HCT116 (cell line): ENCODE results near the gene PNMA6E. TPM values are rescaled to one million over a fixed set of nuclear protein-coding genes. Genes with fewer than 3 reads are reported as not detected.

Experiments
- ATAC-seq: fragments of 200-7000 bp; cut with Tn5 transposase; 2 replicates; pipeline ENCODE4 v1.9.1; 2020; ENCODE audit warnings: mild to moderate bottlenecking, moderate library complexity
- BruUV-seq: library from RNA; stranded (reverse); fragments of 400-500 nt; replicated peaks from 2 replicates; lab custom pipeline; 2021; lab: Mats Ljungman, UMichigan
- CTCF ChIA-PET: fragments of 300-600 bp; sonication (Branson Sonifier 250); formaldehyde crosslinking; loops from one replicate; lab custom pipeline; 2021; ENCODE audit warnings: antibody characterized with exemption; lab: Charles Lee
- POLR2A ChIA-PET: fragments of 300-600, 350-600 bp; sonication (Branson Sonifier 250); formaldehyde crosslinking; loops from one replicate; lab custom pipeline; 2021; ENCODE audit warnings: antibody characterized with exemption; lab: Charles Lee
- RAD21 ChIA-PET, 2 experiments: fragments of 300-600 bp; sonication (Branson Sonifier 250); formaldehyde crosslinking; loops; one replicate each; lab custom pipeline; 2023; ENCODE audit warnings: low total read pairs in 2 of 2; ENCODE audit not compliant: uncharacterized antibody in 2 of 2, unreplicated experiment in 2 of 2, low non-redundant PET in 1 of 2; lab: Charles Lee
- DNase-seq: peaks from one replicate; pipeline ENCODE4 v3.0.0-alpha.2; 2010; ENCODE audit warnings: low read depth, low spot score
- H2AFZ ChIP-seq: fragments of 200-600 bp; shearing (Covaris generic), sonication (generic); 2 replicates; pipeline ENCODE4 v1.6.1; 2017; ENCODE audit warnings: low read depth, mixed run types, mixed read lengths, antibody characterized with exemption, low read length; ENCODE audit not compliant: poor library complexity, severe bottlenecking
- H3K27ac ChIP-seq: 2 replicates; pipeline ENCODE4 v1.5.1; 2012; ENCODE audit warnings: low read depth, low read length
- H3K27me3 ChIP-seq: fragments of 200-600 bp; sonication (generic); 2 replicates; pipeline ENCODE4 v1.6.1; 2016; ENCODE audit warnings: mixed run types, low read length, mixed read lengths; ENCODE audit not compliant: insufficient read depth
- H3K36me3 ChIP-seq, 2 experiments: fragments of 200-500 bp in 1 of 2; fragments of 200-600 bp in 1 of 2; sonication (Bioruptor generic) in 1 of 2; sonication (generic) in 1 of 2; 2 replicates each; pipeline versions ENCODE4 v1.5.1 to v1.6.1; 2014 to 2016; ENCODE audit warnings: low read length in 2 of 2, inconsistent platforms in 1 of 2, mixed read lengths in 1 of 2, mixed run types in 1 of 2; ENCODE audit not compliant: insufficient read depth in 2 of 2, control insufficient read depth in 1 of 2
- H3K4me1 ChIP-seq, 2 experiments: fragments of 200-600 bp in 1 of 2; sonication (generic) in 1 of 2; 2 replicates each; pipeline versions ENCODE4 v1.5.1 to v1.6.1; 2012 to 2017; ENCODE audit warnings: low read length in 2 of 2, inconsistent platforms in 1 of 2, mild to moderate bottlenecking in 1 of 2, mixed read lengths in 1 of 2, mixed run types in 1 of 2, moderate library complexity in 1 of 2; ENCODE audit not compliant: insufficient read depth in 2 of 2, control insufficient read depth in 1 of 2
- H3K4me2 ChIP-seq: fragments of 200-600 bp; sonication (generic); 2 replicates; pipeline ENCODE4 v1.6.1; 2017; ENCODE audit warnings: mixed run types, low read length, mixed read lengths
- H3K4me3 ChIP-seq, 2 experiments: fragments of 200-600 bp in 1 of 2; sonication (generic) in 1 of 2; replicated peaks in 1 of 2; 2 replicates each; pipeline ENCODE4 v1.5.1; 2011 to 2016; ENCODE audit warnings: low read length in 2 of 2, control low read depth in 1 of 2, low read depth in 1 of 2, mild to moderate bottlenecking in 1 of 2, mixed read lengths in 1 of 2, mixed run types in 1 of 2
- H3K79me2 ChIP-seq: fragments of 200-600 bp; sonication (generic); 2 replicates; pipeline ENCODE4 v1.6.1; 2017; ENCODE audit warnings: mild to moderate bottlenecking, mixed run types, low read length, moderate library complexity, mixed read lengths; ENCODE audit not compliant: insufficient read depth
- H3K9ac ChIP-seq: fragments of 200-600 bp; sonication (generic); 2 replicates; pipeline ENCODE4 v1.6.1; 2016; ENCODE audit warnings: low read length, mixed read lengths
- H3K9me2 ChIP-seq: fragments of 200-600 bp; sonication (generic), shearing (Covaris generic); 2 replicates; pipeline ENCODE4 v1.6.1; 2017; ENCODE audit warnings: mixed run types, mild to moderate bottlenecking, moderate library complexity; ENCODE audit not compliant: insufficient read depth
- H3K9me3 ChIP-seq, 2 experiments: fragments of 200-500 bp in 1 of 2; fragments of 200-600 bp in 1 of 2; sonication (Bioruptor generic) in 1 of 2; sonication (generic) in 1 of 2; 2 replicates each; pipeline ENCODE4 v1.6.1; 2014 to 2017; ENCODE audit warnings: low read length in 2 of 2, mixed read lengths in 2 of 2, inconsistent platforms in 1 of 2, low read depth in 1 of 2, mild to moderate bottlenecking in 1 of 2, mixed run types in 1 of 2, moderate library complexity in 1 of 2; ENCODE audit not compliant: control insufficient read depth in 1 of 2, insufficient read depth in 1 of 2
- H4K20me1 ChIP-seq: fragments of 200-600 bp; sonication (generic), shearing (Covaris generic); 2 replicates; pipeline ENCODE4 v1.6.1; 2017; ENCODE audit warnings: mixed run types, mild to moderate bottlenecking, moderate library complexity; ENCODE audit not compliant: insufficient read depth
- ATF3 ChIP-seq: IDR thresholded peaks from 2 replicates; pipeline ENCODE4 v1.6.1; 2012
- CBX3 ChIP-seq: IDR thresholded peaks from 2 replicates; pipeline ENCODE4 v1.6.1; 2012; ENCODE audit warnings: low read depth
- CEBPB ChIP-seq: IDR thresholded peaks from 2 replicates; pipeline ENCODE4 v1.6.1; 2012; ENCODE audit warnings: low read depth
- ELF1 ChIP-seq: IDR thresholded peaks from 2 replicates; pipeline ENCODE4 v1.6.1; 2012; ENCODE audit warnings: low read depth, borderline replicate concordance
- EZH2 ChIP-seq: fragments of 200-600 bp; sonication (generic); IDR thresholded peaks from 2 replicates; pipeline ENCODE4 v1.6.1; 2017; ENCODE audit warnings: antibody characterized with exemption, mixed run types
- EZH2phosphoT487 ChIP-seq: fragments of 200-600 bp; IDR thresholded peaks from 2 replicates; pipeline ENCODE4 v1.6.1; 2018; ENCODE audit warnings: antibody characterized with exemption, borderline replicate concordance
- FOSL1 ChIP-seq: IDR thresholded peaks from 2 replicates; pipeline ENCODE4 v1.6.1; 2012; ENCODE audit warnings: low read depth
- MAX ChIP-seq: IDR thresholded peaks from 2 replicates; pipeline ENCODE4 v1.6.1; 2012
- POLR2A ChIP-seq: IDR thresholded peaks from 2 replicates; pipeline ENCODE4 v1.7.0; 2011; ENCODE audit warnings: borderline replicate concordance; ENCODE audit not compliant: insufficient read depth, insufficient read length; ENCODE audit errors: extremely low read depth
- POLR2AphosphoS5 ChIP-seq: IDR thresholded peaks from 2 replicates; pipeline ENCODE4 v1.6.1; 2011; ENCODE audit warnings: mild to moderate bottlenecking, low read depth, low read length, moderate library complexity
- RAD21 ChIP-seq: IDR thresholded peaks from 2 replicates; pipeline ENCODE4 v1.6.1; 2012; ENCODE audit warnings: low read depth, mild to moderate bottlenecking
- REST ChIP-seq: IDR thresholded peaks from 2 replicates; pipeline ENCODE4 v1.6.1; 2012; ENCODE audit warnings: low read depth
- SIN3A ChIP-seq: IDR thresholded peaks from 2 replicates; pipeline ENCODE4 v1.6.1; 2012; ENCODE audit warnings: low read depth
- SP1 ChIP-seq: IDR thresholded peaks from 2 replicates; pipeline ENCODE4 v1.6.1; 2012; ENCODE audit warnings: low read depth
- SRF ChIP-seq: IDR thresholded peaks from 2 replicates; pipeline ENCODE4 v1.6.1; 2012; ENCODE audit warnings: low read depth
- TCF7L2 ChIP-seq: IDR thresholded peaks from 2 replicates; pipeline ENCODE4 v1.7.0; 2011; ENCODE audit warnings: borderline replicate concordance, inconsistent platforms; ENCODE audit not compliant: insufficient read depth, insufficient read length; ENCODE audit errors: extremely low read depth
- YY1 ChIP-seq: IDR thresholded peaks from 2 replicates; pipeline ENCODE4 v1.6.1; 2011; ENCODE audit warnings: low read length, low read depth, moderate library complexity, mild to moderate bottlenecking; ENCODE audit not compliant: insufficient replicate concordance; ENCODE audit errors: extremely low read depth
- ZBTB33 ChIP-seq: IDR thresholded peaks from 2 replicates; pipeline ENCODE4 v1.6.1; 2011; ENCODE audit warnings: mild to moderate bottlenecking, low read length, moderate library complexity; ENCODE audit not compliant: insufficient replicate concordance; ENCODE audit errors: extremely low read depth
- ZFX ChIP-seq: fragments of 450-650 bp; IDR thresholded peaks from 2 replicates; pipeline ENCODE4 v1.6.1; 2017
- ZNF274 ChIP-seq: fragments of 200-500 bp; sonication (Bioruptor generic); IDR thresholded peaks from 2 replicates; pipeline ENCODE4 v1.6.1; 2014; ENCODE audit warnings: mild to moderate bottlenecking, low read depth, low read length, inconsistent platforms
- intact Hi-C: fragments of 100-400 bp; cut with micrococcal nuclease; formaldehyde crosslinking; loops from 2 replicates; pipeline ENCODE4 v1.10.0; 2022
- total RNA-seq: library from RNA; stranded (reverse); gene quantifications from one replicate; pipeline ENCODE4 v1.2.1, GENCODE V29; 2021; ENCODE audit not compliant: unreplicated experiment

PNMA6E gene
- total RNA-seq, 1 experiment from 2014 or later: not detected

GRCh38 chrX:153395613-153396319, 5.4 kb downstream of the PNMA6E start (continued):
- no peak for TF ChIP-seq TCF7L2
- no peak for TF ChIP-seq RAD21
- no peak for TF ChIP-seq EZH2

- no peaks in the 10 kb centered on the region for H3K4me1 ChIP-seq
- H3K27ac ChIP-seq: no peak overlapping the region
- POLR2A ChIA-PET: no interaction called here
- H3K36me3 ChIP-seq: no peaks in the 10 kb centered on the region
- intact Hi-C loops: no loop called here
- H4K20me1 ChIP-seq: no peaks in the 10 kb centered on the region
- TF ChIP-seq CBX3 (no peak), ELF1 (no peak), EZH2phosphoT487 (no peak), FOSL1 (no peak), MAX (no peak), SRF (no peak), TCF7L2 (no peak), POLR2AphosphoS5 (no peak), SIN3A (no peak), SP1 (no peak), RAD21 (no peak), REST (no peak), ZFX (no peak), POLR2A (no peak), ZBTB33 (no peak), ZNF274 (no peak), YY1 (no peak), CEBPB (no peak), ATF3 (no peak)
- TF ChIP-seq, all 23 proteins: peak for 0
- Histone ChIP-seq H3K79me2 (no peaks in the 10 kb centered on the region), H3K4me3 (no peak overlapping the region), H3K4me2 (no peak overlapping the region), H3K27me3 (no peaks in the 10 kb centered on the region), H3K9ac (no peak overlapping the region), H2AFZ (no peak overlapping the region), H3K9me2 (no peaks in the 10 kb centered on the region), H3K9me3 (no peaks in the 10 kb centered on the region)
- CTCF ChIA-PET: no interaction called here
- RAD21 ChIA-PET: no interaction called here
- DNase-seq (no peak), ATAC-seq (no peak)
- no TSS peak for BruUV-seq
These were observed 6.5 kb downstream of the PNMA6E start for GRCh38 chrX:153394612-153395011.
